Measurements from ENCODE around the gene JAM2. TPM values are rescaled to one million over a fixed set of nuclear protein-coding genes. Genes with fewer than 3 reads are reported as not detected.
"Not testable (repeated sequence)": the region's sequence is repeated elsewhere in the genome, so short reads cannot be mapped to it uniquely, and the experiment has no call there.

The JAM2 gene
- total RNA-seq, 1 experiment from 2014 or later, result 4.8 TPM

DNA sequence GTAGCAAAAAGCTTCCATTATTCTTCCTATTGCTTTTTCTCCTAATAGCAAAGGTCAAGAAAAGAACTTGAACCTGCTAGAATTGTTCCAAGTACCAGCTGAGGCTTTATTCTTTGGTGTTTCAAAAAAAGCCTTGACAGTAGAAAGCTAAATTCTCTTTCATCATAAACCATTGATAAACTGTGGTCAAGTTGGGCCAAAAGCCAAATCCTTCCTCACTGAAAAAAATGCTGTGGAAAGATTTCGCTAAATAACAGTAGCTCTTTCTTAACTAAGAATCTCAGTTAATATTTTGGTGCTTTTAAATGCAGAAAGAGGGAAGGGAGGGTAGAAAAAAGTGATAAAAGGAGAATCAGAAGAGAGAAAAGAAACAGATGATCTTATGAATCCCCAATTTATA lies 14.0 kb upstream of the JAM2 start:
- H3K27me3 Mint-ChIP-seq (ENCODE audit: low read depth), result no peaks in the 10 kb centered on the region
- no peak overlapping the region for H3K27ac Mint-ChIP-seq
- no peak for ATAC-seq
- H3K4me1 Mint-ChIP-seq, result 0 out of 2 replicates have a peak, but pooled peaks cover 4% of the 10 kb centered on the region
- TF ChIP-seq ZNF512 (CRISPR knock-in tag; IDR thresholded peaks at IDR 0.05; ENCODE audit: borderline replicate concordance) (no peak), SOX15 (CRISPR knock-in tag; IDR thresholded peaks at IDR 0.05) (no peak), ZNF121 (CRISPR knock-in tag; IDR thresholded peaks at IDR 0.05) (no peak), USF2 (CRISPR knock-in tag; IDR thresholded peaks at IDR 0.05) (no peak), ELF4 (CRISPR knock-in tag; IDR thresholded peaks at IDR 0.05; ENCODE audit: low read depth) (no peak), ZSCAN18 (CRISPR knock-in tag; IDR thresholded peaks at IDR 0.05) (no peak), ATF6 (CRISPR knock-in tag; IDR thresholded peaks at IDR 0.05) (no peak), CREM (CRISPR knock-in tag; IDR thresholded peaks at IDR 0.05) (no peak), TP53 (CRISPR knock-in tag; IDR thresholded peaks at IDR 0.05) (no peak)
- TF ChIP-seq, protein P1, sequence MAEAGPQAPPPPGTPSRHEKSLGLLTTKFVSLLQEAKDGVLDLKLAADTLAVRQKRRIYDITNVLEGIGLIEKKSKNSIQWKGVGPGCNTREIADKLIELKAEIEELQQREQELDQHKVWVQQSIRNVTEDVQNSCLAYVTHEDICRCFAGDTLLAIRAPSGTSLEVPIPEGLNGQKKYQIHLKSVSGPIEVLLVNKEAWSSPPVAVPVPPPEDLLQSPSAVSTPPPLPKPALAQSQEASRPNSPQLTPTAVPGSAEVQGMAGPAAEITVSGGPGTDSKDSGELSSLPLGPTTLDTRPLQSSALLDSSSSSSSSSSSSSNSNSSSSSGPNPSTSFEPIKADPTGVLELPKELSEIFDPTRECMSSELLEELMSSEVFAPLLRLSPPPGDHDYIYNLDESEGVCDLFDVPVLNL (CRISPR knock-in tag; IDR thresholded peaks at IDR 0.05; ENCODE audit: borderline replicate concordance, low read depth), result no peak
- no peaks in the 10 kb centered on the region for H3K9me3 Mint-ChIP-seq
- H3K4me3 Mint-ChIP-seq, result no peak overlapping the region
- no peaks in the 10 kb centered on the region for H3K36me3 Mint-ChIP-seq
- DNase-seq (ENCODE audit: low spot score), result no peak
- POLR2A ChIA-PET, result no interaction called here
- CTCF ChIA-PET, result no interaction called here

DNA sequence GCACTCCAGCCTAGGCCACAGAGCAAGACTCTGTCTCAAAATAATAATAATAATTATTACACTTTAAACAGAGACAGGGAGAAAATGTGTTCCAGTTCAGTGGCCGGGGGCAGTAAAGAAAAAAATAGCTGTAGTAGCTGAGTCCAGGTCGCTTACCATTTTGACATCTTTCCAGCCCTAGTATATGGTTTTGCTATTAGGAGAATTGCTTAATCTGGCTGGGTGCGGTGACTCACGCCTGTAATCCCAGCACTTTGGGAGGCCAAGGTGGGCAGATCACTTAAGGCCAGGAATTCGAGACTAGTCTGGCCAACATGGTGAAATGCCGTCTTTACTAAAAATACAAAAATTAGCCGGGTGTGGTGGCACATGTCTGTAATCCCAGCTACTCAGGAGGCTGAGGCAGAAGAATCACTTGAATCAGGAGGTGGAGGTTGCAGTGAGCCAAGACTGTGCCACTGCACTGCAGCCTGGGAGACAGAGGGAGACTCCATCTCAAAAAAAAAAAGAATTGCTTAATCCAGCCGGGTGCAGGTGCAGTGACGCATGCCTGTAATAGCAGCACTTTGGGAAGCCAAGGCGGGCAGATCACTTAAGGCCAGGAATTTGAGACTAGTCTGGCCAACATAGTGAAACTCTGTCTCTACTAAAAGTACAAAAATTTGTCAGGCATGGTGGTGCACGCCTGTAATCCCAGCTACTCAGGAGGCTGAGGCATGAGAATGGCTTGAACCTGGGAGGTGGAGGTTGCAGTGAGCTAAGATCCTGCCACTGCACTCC lies 13.1 kb upstream of the JAM2 start:
- DNase-seq (ENCODE audit: low spot score); ATAC-seq; CTCF ChIA-PET; H3K36me3 Mint-ChIP-seq; H3K27me3 Mint-ChIP-seq (ENCODE audit: low read depth); H3K4me3 Mint-ChIP-seq; H3K9me3 Mint-ChIP-seq; H3K4me1 Mint-ChIP-seq; H3K27ac Mint-ChIP-seq; POLR2A ChIA-PET: not testable (repeated sequence)

DNA sequence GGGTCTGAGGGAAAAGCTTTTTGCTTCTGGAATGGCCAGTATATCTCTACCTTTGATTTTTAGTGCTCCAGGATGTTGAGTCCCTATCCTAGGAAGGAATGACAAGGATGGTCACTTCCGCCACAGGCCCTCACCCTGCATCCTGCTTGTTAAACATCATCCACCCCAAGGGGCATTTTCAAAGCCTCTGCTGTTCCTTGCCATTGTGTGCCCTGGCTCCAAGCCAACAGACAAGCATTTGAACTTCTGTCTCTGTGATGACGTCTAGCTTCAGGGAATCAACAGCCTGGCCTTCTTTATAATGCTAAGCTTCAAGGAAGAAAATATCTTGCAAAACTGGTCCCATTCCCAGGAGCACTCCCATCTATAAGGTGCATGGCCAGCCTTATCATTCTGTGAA lies 12.3 kb upstream of the JAM2 start:
- CTCF ChIA-PET, result interaction anchor here (1.0 kb wide), 1 partner anchor 174 kb away, joined by 3 read pairs; no protein-coding TSS in a partner anchor
- POLR2A ChIA-PET, result no interaction called here
- DNase-seq (ENCODE audit: low spot score) (no peak), ATAC-seq (peak; percentile 48)
- no peaks in the 10 kb centered on the region for H3K36me3 Mint-ChIP-seq
- H3K4me3 Mint-ChIP-seq, result no peak overlapping the region
- 0 out of 2 replicates have a peak, but pooled peaks cover 4% of the 10 kb centered on the region for H3K4me1 Mint-ChIP-seq
- H3K27me3 Mint-ChIP-seq (ENCODE audit: low read depth), result no peaks in the 10 kb centered on the region
- H3K9me3 Mint-ChIP-seq, result no peaks in the 10 kb centered on the region
- H3K27ac Mint-ChIP-seq, result no peak overlapping the region
- TF ChIP-seq ZNF232 (CRISPR knock-in tag; IDR thresholded peaks at IDR 0.05), result no peak
- TF ChIP-seq SMAD3 (CRISPR knock-in tag; IDR thresholded peaks at IDR 0.05; ENCODE audit: borderline replicate concordance), result no peak
- no peak for TF ChIP-seq ZBTB21 (CRISPR knock-in tag; IDR thresholded peaks at IDR 0.05; ENCODE audit: borderline replicate concordance)
- TF ChIP-seq, protein P2, sequence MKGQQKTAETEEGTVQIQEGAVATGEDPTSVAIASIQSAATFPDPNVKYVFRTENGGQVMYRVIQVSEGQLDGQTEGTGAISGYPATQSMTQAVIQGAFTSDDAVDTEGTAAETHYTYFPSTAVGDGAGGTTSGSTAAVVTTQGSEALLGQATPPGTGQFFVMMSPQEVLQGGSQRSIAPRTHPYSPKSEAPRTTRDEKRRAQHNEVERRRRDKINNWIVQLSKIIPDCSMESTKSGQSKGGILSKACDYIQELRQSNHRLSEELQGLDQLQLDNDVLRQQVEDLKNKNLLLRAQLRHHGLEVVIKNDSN (CRISPR knock-in tag; IDR thresholded peaks at IDR 0.05), result no peak
- no peak for TF ChIP-seq ZNF263 (CRISPR knock-in tag; IDR thresholded peaks at IDR 0.05; ENCODE audit: low read depth)
- no peak for TF ChIP-seq ATF1 (CRISPR knock-in tag; IDR thresholded peaks at IDR 0.05)
- TF ChIP-seq PRRX2 (CRISPR knock-in tag; IDR thresholded peaks at IDR 0.05), result no peak
- TF ChIP-seq MXD4 (CRISPR knock-in tag; IDR thresholded peaks at IDR 0.05; ENCODE audit: borderline replicate concordance), result no peak
- no peak for TF ChIP-seq NFYB (CRISPR knock-in tag; conservative IDR thresholded peaks at IDR 0.05; ENCODE audit: low read depth)
- no peak for TF ChIP-seq ZNF219 (CRISPR knock-in tag; IDR thresholded peaks at IDR 0.05; ENCODE audit: borderline replicate concordance)
- no peak for TF ChIP-seq SP1 (CRISPR knock-in tag; conservative IDR thresholded peaks at IDR 0.05)
- no peak for TF ChIP-seq CBFB (CRISPR knock-in tag; IDR thresholded peaks at IDR 0.05; ENCODE audit: low read depth)
- no peak for TF ChIP-seq FOXP4 (CRISPR knock-in tag; IDR thresholded peaks at IDR 0.05)

All from WTC11 (cell line).